Adrenal gland (tissue), 12 donors: ENCODE results near the gene NDUFS6. TPM values are rescaled to one million over a fixed set of nuclear protein-coding genes. Genes with fewer than 3 reads are reported as not detected.

Source experiments
- DNase-seq, 7 donors: peaks; one replicate each; pipeline ENCODE4 v3.0.0-alpha.2; 2019 to 2020
- H3K27ac ChIP-seq, 5 donors: fragments of 200-600 bp; sonication (generic) in 4 of 5; 1 replicate in 3 of 5; 2 replicates in 2 of 5; pipeline versions ENCODE4 v1.5.1 to v1.8.0; 2016 to 2020; ENCODE audit warnings: mild to moderate bottlenecking in 1 of 5
- H3K27me3 ChIP-seq: fragments of 200-600 bp; 2 replicates; pipeline ENCODE4 v1.8.0; 2021
- H3K36me3 ChIP-seq, 2 donors: fragments of 200-600 bp; replicated peaks in 1 of 2; 1 replicate in 1 of 2; 2 replicates in 1 of 2; pipeline versions ENCODE4 v1.5.1 to v1.8.0; 2018 to 2022
- H3K4me1 ChIP-seq, 2 donors: fragments of 200-600 bp; replicated peaks in 1 of 2; 1 replicate in 1 of 2; 2 replicates in 1 of 2; pipeline versions ENCODE4 v1.5.1 to v1.8.0; 2018 to 2021
- H3K4me3 ChIP-seq, 4 donors: fragments of 200-600 bp; sonication (generic) in 3 of 4; one replicate each; pipeline ENCODE4 v1.5.1; 2016 to 2018
- H3K9me3 ChIP-seq, 3 donors: fragments of 200-600 bp; sonication (generic) in 1 of 3; replicated peaks in 1 of 3; 1 replicate in 2 of 3; 2 replicates in 1 of 3; pipeline versions ENCODE4 v1.5.1 to v1.8.0; 2016 to 2021
- CTCF ChIP-seq, 6 experiments: fragments of 450-650 bp in 4 of 6; fragments of 200-600 bp in 2 of 6; sonication (generic) in 1 of 6; IDR thresholded peaks; 1 replicate in 5 of 6; 2 replicates in 1 of 6; pipeline versions ENCODE4 v1.5.1 to v1.8.0; 2016 to 2021; ENCODE audit warnings: antibody characterized with exemption in 6 of 6, mild to moderate bottlenecking in 2 of 6, moderate library complexity in 1 of 6
- POLR2A ChIP-seq, 2 donors: fragments of 450-650 bp; IDR thresholded peaks; one replicate each; pipeline ENCODE4 v1.6.1; 2017; ENCODE audit warnings: antibody characterized with exemption in 2 of 2, mild to moderate bottlenecking in 2 of 2, moderate library complexity in 1 of 2
- WGBS, 4 donors: extraction: QIAGEN DNeasy Blood & Tissue Kit in 2 of 4; methylation state at CpG; one replicate each; pipeline versions ENCODE4 v1.1.5 to v1.1.7; 2013 to 2017; 5-methylcytosine and 5-hydroxymethylcytosine counted together
- intact Hi-C, 2 donors: fragments of 100-400 bp; cut with DNase I; formaldehyde crosslinking; loops; one replicate each; pipeline versions ENCODE4 v1.14.1 to v1.15.0; 2022 to 2023
- polyA plus RNA-seq, 3 donors: library from polyadenylated mRNA; stranded (reverse); fragments of 200-250 nt in 2 of 3; fragments of 350-450 nt in 1 of 3; fragmentation: Illumina TruSeq in 1 of 3; extraction: RNeasy Lipid Tissue Mini Kit (QIAGEN cat#74804) in 1 of 3; gene quantifications; one replicate each; pipeline ENCODE4 v1.2.3, GENCODE V29; 2013 to 2014
- total RNA-seq, 9 donors: library from RNA; depleted of rRNA in 4 of 9; stranded (reverse); fragments of >200 nt in 4 of 9; fragments of 120-200 nt in 1 of 9; fragmentation: NEBNext Ultra II Directional in 1 of 9; extraction: Animal tissue kit (Norgen Biotek cat#: 25700) in 1 of 9; gene quantifications; one replicate each; pipeline versions ENCODE4 v1.1.0 to v1.2.4, GENCODE V29; 2013 to 2023
- donor health status: healthy with polysubstance abuse.
- donor health status: Bipolar disorder and iron deficiency.
- donor health status: DM: yes; HTN: yes; CAD: no.
- donor health status: DM: no; HTN: no; CAD: no.
- donor health status: DM: no; HTN: no; CAD: no.
- donor health status: DM: yes; HTN: yes; CAD: no.

The NDUFS6 gene
- total and polyA plus RNA-seq, 12 donors = 23.3 to 75.8 (median 37.9) TPM

GRCh38 chr5:1817261-1818043 is 16.2 kb downstream of the NDUFS6 start:
- no peaks in the 10 kb centered on the region for H3K27me3 ChIP-seq
- peaks cover 0 to 40% of the 10 kb centered on the region in 2 donors for H3K36me3 ChIP-seq
- H3K4me3 ChIP-seq = no peak overlapping the region
- TF ChIP-seq CTCF (IDR thresholded peaks at IDR 0.05) (no peak), POLR2A (IDR thresholded peaks at IDR 0.05) (no peak)
- no peak overlapping the region for H3K27ac ChIP-seq
- WGBS, 4 donors = 85 to 96% (median 91%) methylated on average over 15 of the region's 15 CpGs
- no peaks in the 10 kb centered on the region for H3K9me3 ChIP-seq
- H3K4me1 ChIP-seq = no peaks in the 10 kb centered on the region
- intact Hi-C loops = no loop called here
- DNase-seq = no peak

DNA sequence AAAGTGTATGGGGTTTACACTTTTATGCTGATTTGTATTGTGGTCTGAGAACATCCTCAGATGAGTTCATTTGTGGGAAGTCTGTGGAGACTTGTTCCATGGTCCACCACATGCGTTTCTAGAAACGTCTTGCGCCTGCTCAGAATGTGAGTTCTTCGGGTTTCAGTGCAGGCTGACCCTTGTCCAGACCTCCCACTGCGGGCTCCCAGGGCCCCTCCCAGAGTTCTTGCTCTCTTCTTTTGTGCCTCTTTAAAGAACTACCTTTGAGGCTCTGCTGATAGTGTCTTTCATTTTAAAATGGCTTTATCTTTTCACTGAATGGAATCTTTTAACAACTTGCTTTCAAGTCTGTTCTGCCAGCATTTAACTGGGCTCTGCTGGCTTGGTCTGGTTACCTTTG is 17.6 kb downstream of the NDUFS6 start:
- Histone ChIP-seq H3K27ac (no peak overlapping the region), H3K9me3 (no peaks in the 10 kb centered on the region), H3K27me3 (no peaks in the 10 kb centered on the region), H3K4me3 (no peak overlapping the region), H3K36me3 (peaks cover 0 to 34% of the 10 kb centered on the region in 2 donors), H3K4me1 (no peaks in the 10 kb centered on the region)
- WGBS, 4 donors = 93 to 96% (median 94%) methylated on average over 5 of the region's 5 CpGs
- intact Hi-C loops = no loop called here
- DNase-seq = no peak
- TF ChIP-seq POLR2A (IDR thresholded peaks at IDR 0.05) = no peak
- TF ChIP-seq CTCF (IDR thresholded peaks at IDR 0.05) = no peak

- WGBS, 4 donors = 67 to 100% (median 93%) methylated on average over 2 of the region's 2 CpGs
- H3K27ac ChIP-seq = no peak overlapping the region
- H3K9me3 ChIP-seq = no peaks in the 10 kb centered on the region
- intact Hi-C loops = no loop called here
- no peak overlapping the region for H3K4me3 ChIP-seq
- H3K36me3 ChIP-seq = peaks cover 0 to 27% of the 10 kb centered on the region in 2 donors
- TF ChIP-seq CTCF (IDR thresholded peaks at IDR 0.05) = no peak
- no peak for TF ChIP-seq POLR2A (IDR thresholded peaks at IDR 0.05)
- no peak for DNase-seq
- H3K27me3 ChIP-seq = no peaks in the 10 kb centered on the region
- H3K4me1 ChIP-seq = no peaks in the 10 kb centered on the region
Observed at GRCh38 chr5:1819458-1819857, 18.3 kb downstream of the NDUFS6 start.

DNA sequence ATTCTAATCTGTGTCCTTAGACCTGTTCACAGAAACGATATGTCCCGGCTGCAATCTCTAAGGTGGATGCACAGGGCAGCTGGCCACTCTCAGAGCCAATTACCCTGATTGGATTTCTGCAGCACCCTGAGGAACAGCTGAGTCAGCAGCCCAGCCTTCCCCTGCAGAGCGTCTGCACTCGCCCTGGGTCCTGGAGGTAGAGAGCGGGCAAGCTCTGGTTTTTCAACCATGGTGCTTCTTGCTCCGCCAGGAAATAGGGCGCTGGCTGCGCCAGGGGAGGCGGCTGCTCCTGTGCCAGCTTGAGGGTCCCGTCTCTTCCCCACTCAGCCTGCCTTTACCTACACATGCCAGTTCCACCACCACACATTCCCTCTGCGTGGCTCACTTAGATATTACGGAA is 19.2 kb downstream of the NDUFS6 start:
- intact Hi-C loops = no loop called here
- H3K4me3 ChIP-seq = no peak overlapping the region
- DNase-seq = peak in 1 of 7 donors; percentile 85
- H3K9me3 ChIP-seq = no peaks in the 10 kb centered on the region
- TF ChIP-seq CTCF (IDR thresholded peaks at IDR 0.05) (no peak), POLR2A (IDR thresholded peaks at IDR 0.05) (no peak)
- peaks cover 0 to 18% of the 10 kb centered on the region in 2 donors for H3K36me3 ChIP-seq
- H3K4me1 ChIP-seq = no peaks in the 10 kb centered on the region
- WGBS, 4 donors = 80 to 97% (median 89%) methylated on average over 10 to 12 of the region's 12 CpGs
- no peak overlapping the region for H3K27ac ChIP-seq
- no peaks in the 10 kb centered on the region for H3K27me3 ChIP-seq
